ENCODE results near the gene S100P. TPM values are rescaled to one million over a fixed set of nuclear protein-coding genes. Genes with fewer than 3 reads are reported as not detected.
A peak's percentile ranks its signal among the peaks of the same experiment; 100 is the strongest.

Gene S100P
- total and polyA plus RNA-seq, 4 donors, result 34.2 to 118 (median 51.6) TPM

GRCh38 chr4:6688879-6689505, 4.7 kb upstream of the S100P start:
- DNase-seq (peak; percentile 34 to 58 (median 49)), ATAC-seq (ENCODE audit: insufficient read depth, low FRiP score) (peak; percentile 41)
- Histone ChIP-seq H3K36me3 (ENCODE audit: control insufficient read depth in 4 of 4, insufficient read depth in 4 of 4, low read length in 4 of 4) (no peaks in the 10 kb centered on the region), H3K4me3 (no peak overlapping the region), H3K4me1 (ENCODE audit: control insufficient read depth in 5 of 5, insufficient read depth in 5 of 5, low read length in 5 of 5) (peaks cover 0 to 26% (median 13%) of the 10 kb centered on the region in 5 donors), H3K27me3 (ENCODE audit: control insufficient read depth in 3 of 3, insufficient read depth in 3 of 3, low read length in 2 of 3) (no peaks in the 10 kb centered on the region), H3K27ac (ENCODE audit: low read depth in 1 of 2, low read length in 1 of 2) (peak overlapping the region in 1 of 2 donors; percentile 84), H3K9ac (ENCODE audit: insufficient read depth in 1 of 2, low read length in 2 of 2) (no peak overlapping the region), H3K9me3 (ENCODE audit: control insufficient read depth in 4 of 4, insufficient read depth in 3 of 4, low read length in 3 of 4) (no peaks in the 10 kb centered on the region)
- no peak for TF ChIP-seq CTCF (IDR thresholded peaks at IDR 0.05; ENCODE audit: control extremely low read depth, extremely low read depth)
- WGBS, 2 donors, result 15 to 28% methylated on average over 23 of the region's 23 CpGs

GRCh38 chr4:6689506-6689960, 4.1 kb upstream of the S100P start:
- peak overlapping the region in 1 of 2 donors; percentile 84 for H3K27ac ChIP-seq (ENCODE audit: low read depth in 1 of 2, low read length in 1 of 2)
- no peak for TF ChIP-seq CTCF (IDR thresholded peaks at IDR 0.05; ENCODE audit: control extremely low read depth, extremely low read depth)

GRCh38 chr4:6692379-6692778, 1.3 kb upstream of the S100P start:
- H3K9ac ChIP-seq (ENCODE audit: insufficient read depth in 1 of 2, low read length in 2 of 2), result peak overlapping the region in 1 of 2 donors; percentile 8
- ATAC-seq (ENCODE audit: insufficient read depth, low FRiP score) (no peak), DNase-seq (peak in 1 of 3 donors; percentile 14)
- H3K27ac ChIP-seq (ENCODE audit: low read depth in 1 of 2, low read length in 1 of 2), result peak overlapping the region in 1 of 2 donors; percentile 57
- H3K9me3 ChIP-seq (ENCODE audit: control insufficient read depth in 4 of 4, insufficient read depth in 3 of 4, low read length in 3 of 4), result no peaks in the 10 kb centered on the region
- peaks cover 2 to 31% (median 19%) of the 10 kb centered on the region in 5 donors for H3K4me1 ChIP-seq (ENCODE audit: control insufficient read depth in 5 of 5, insufficient read depth in 5 of 5, low read length in 5 of 5)
- no peak overlapping the region for H3K4me3 ChIP-seq
- 75 to 90% methylated on average over 8 of the region's 8 CpGs for WGBS, 2 donors
- no peaks in the 10 kb centered on the region for H3K36me3 ChIP-seq (ENCODE audit: control insufficient read depth in 4 of 4, insufficient read depth in 4 of 4, low read length in 4 of 4)
- H3K27me3 ChIP-seq (ENCODE audit: control insufficient read depth in 3 of 3, insufficient read depth in 3 of 3, low read length in 2 of 3), result no peaks in the 10 kb centered on the region
- TF ChIP-seq CTCF (IDR thresholded peaks at IDR 0.05; ENCODE audit: control extremely low read depth, extremely low read depth), result no peak

More at GRCh38 chr4:6689506-6689960, 4.1 kb upstream of the S100P start:
- WGBS, 2 donors, result 68 to 72% methylated on average over 15 of the region's 15 CpGs
- Histone ChIP-seq H3K4me3 (no peak overlapping the region), H3K36me3 (ENCODE audit: control insufficient read depth in 4 of 4, insufficient read depth in 4 of 4, low read length in 4 of 4) (no peaks in the 10 kb centered on the region), H3K9ac (ENCODE audit: insufficient read depth in 1 of 2, low read length in 2 of 2) (no peak overlapping the region), H3K4me1 (ENCODE audit: control insufficient read depth in 5 of 5, insufficient read depth in 5 of 5, low read length in 5 of 5) (peaks cover 0 to 26% (median 17%) of the 10 kb centered on the region in 5 donors), H3K9me3 (ENCODE audit: control insufficient read depth in 4 of 4, insufficient read depth in 3 of 4, low read length in 3 of 4) (no peaks in the 10 kb centered on the region), H3K27me3 (ENCODE audit: control insufficient read depth in 3 of 3, insufficient read depth in 3 of 3, low read length in 2 of 3) (no peaks in the 10 kb centered on the region)
- no peak for DNase-seq
- ATAC-seq (ENCODE audit: insufficient read depth, low FRiP score), result peak; percentile 63

Data from lung (tissue), 12 donors.